HCT116 (cell line): ENCODE data around the gene PIP4K2A. TPM values are rescaled to one million over a fixed set of nuclear protein-coding genes. Genes with fewer than 3 reads are reported as not detected.

ENCODE experiments used
- ATAC-seq: fragments of 200-7000 bp; cut with Tn5 transposase; 2 replicates; pipeline ENCODE4 v1.9.1; 2020; ENCODE audit warnings: mild to moderate bottlenecking, moderate library complexity
- BruUV-seq: library from RNA; stranded (reverse); fragments of 400-500 nt; replicated peaks from 2 replicates; lab custom pipeline; 2021; lab: Mats Ljungman, UMichigan
- CTCF ChIA-PET: fragments of 300-600 bp; sonication (Branson Sonifier 250); formaldehyde crosslinking; loops from one replicate; lab custom pipeline; 2021; ENCODE audit warnings: antibody characterized with exemption; lab: Charles Lee
- POLR2A ChIA-PET: fragments of 300-600, 350-600 bp; sonication (Branson Sonifier 250); formaldehyde crosslinking; loops from one replicate; lab custom pipeline; 2021; ENCODE audit warnings: antibody characterized with exemption; lab: Charles Lee
- RAD21 ChIA-PET, 2 experiments: fragments of 300-600 bp; sonication (Branson Sonifier 250); formaldehyde crosslinking; loops; one replicate each; lab custom pipeline; 2023; ENCODE audit warnings: low total read pairs in 2 of 2; ENCODE audit not compliant: uncharacterized antibody in 2 of 2, unreplicated experiment in 2 of 2, low non-redundant PET in 1 of 2; lab: Charles Lee
- DNase-seq: peaks from one replicate; pipeline ENCODE4 v3.0.0-alpha.2; 2010; ENCODE audit warnings: low read depth, low spot score
- H2AFZ ChIP-seq: fragments of 200-600 bp; shearing (Covaris generic), sonication (generic); 2 replicates; pipeline ENCODE4 v1.6.1; 2017; ENCODE audit warnings: low read depth, mixed run types, mixed read lengths, antibody characterized with exemption, low read length; ENCODE audit not compliant: poor library complexity, severe bottlenecking
- H3K27ac ChIP-seq: 2 replicates; pipeline ENCODE4 v1.5.1; 2012; ENCODE audit warnings: low read depth, low read length
- H3K27me3 ChIP-seq: fragments of 200-600 bp; sonication (generic); 2 replicates; pipeline ENCODE4 v1.6.1; 2016; ENCODE audit warnings: mixed run types, low read length, mixed read lengths; ENCODE audit not compliant: insufficient read depth
- H3K36me3 ChIP-seq, 2 experiments: fragments of 200-500 bp in 1 of 2; fragments of 200-600 bp in 1 of 2; sonication (Bioruptor generic) in 1 of 2; sonication (generic) in 1 of 2; 2 replicates each; pipeline versions ENCODE4 v1.5.1 to v1.6.1; 2014 to 2016; ENCODE audit warnings: low read length in 2 of 2, inconsistent platforms in 1 of 2, mixed read lengths in 1 of 2, mixed run types in 1 of 2; ENCODE audit not compliant: insufficient read depth in 2 of 2, control insufficient read depth in 1 of 2
- H3K4me1 ChIP-seq, 2 experiments: fragments of 200-600 bp in 1 of 2; sonication (generic) in 1 of 2; 2 replicates each; pipeline versions ENCODE4 v1.5.1 to v1.6.1; 2012 to 2017; ENCODE audit warnings: low read length in 2 of 2, inconsistent platforms in 1 of 2, mild to moderate bottlenecking in 1 of 2, mixed read lengths in 1 of 2, mixed run types in 1 of 2, moderate library complexity in 1 of 2; ENCODE audit not compliant: insufficient read depth in 2 of 2, control insufficient read depth in 1 of 2
- H3K4me2 ChIP-seq: fragments of 200-600 bp; sonication (generic); 2 replicates; pipeline ENCODE4 v1.6.1; 2017; ENCODE audit warnings: mixed run types, low read length, mixed read lengths
- H3K4me3 ChIP-seq, 2 experiments: fragments of 200-600 bp in 1 of 2; sonication (generic) in 1 of 2; replicated peaks in 1 of 2; 2 replicates each; pipeline ENCODE4 v1.5.1; 2011 to 2016; ENCODE audit warnings: low read length in 2 of 2, control low read depth in 1 of 2, low read depth in 1 of 2, mild to moderate bottlenecking in 1 of 2, mixed read lengths in 1 of 2, mixed run types in 1 of 2
- H3K79me2 ChIP-seq: fragments of 200-600 bp; sonication (generic); 2 replicates; pipeline ENCODE4 v1.6.1; 2017; ENCODE audit warnings: mild to moderate bottlenecking, mixed run types, low read length, moderate library complexity, mixed read lengths; ENCODE audit not compliant: insufficient read depth
- H3K9ac ChIP-seq: fragments of 200-600 bp; sonication (generic); 2 replicates; pipeline ENCODE4 v1.6.1; 2016; ENCODE audit warnings: low read length, mixed read lengths
- H3K9me2 ChIP-seq: fragments of 200-600 bp; sonication (generic), shearing (Covaris generic); 2 replicates; pipeline ENCODE4 v1.6.1; 2017; ENCODE audit warnings: mixed run types, mild to moderate bottlenecking, moderate library complexity; ENCODE audit not compliant: insufficient read depth
- H3K9me3 ChIP-seq, 2 experiments: fragments of 200-500 bp in 1 of 2; fragments of 200-600 bp in 1 of 2; sonication (Bioruptor generic) in 1 of 2; sonication (generic) in 1 of 2; 2 replicates each; pipeline ENCODE4 v1.6.1; 2014 to 2017; ENCODE audit warnings: low read length in 2 of 2, mixed read lengths in 2 of 2, inconsistent platforms in 1 of 2, low read depth in 1 of 2, mild to moderate bottlenecking in 1 of 2, mixed run types in 1 of 2, moderate library complexity in 1 of 2; ENCODE audit not compliant: control insufficient read depth in 1 of 2, insufficient read depth in 1 of 2
- H4K20me1 ChIP-seq: fragments of 200-600 bp; sonication (generic), shearing (Covaris generic); 2 replicates; pipeline ENCODE4 v1.6.1; 2017; ENCODE audit warnings: mixed run types, mild to moderate bottlenecking, moderate library complexity; ENCODE audit not compliant: insufficient read depth
- ATF3 ChIP-seq: IDR thresholded peaks from 2 replicates; pipeline ENCODE4 v1.6.1; 2012
- CEBPB ChIP-seq: IDR thresholded peaks from 2 replicates; pipeline ENCODE4 v1.6.1; 2012; ENCODE audit warnings: low read depth
- CTCF ChIP-seq, 3 experiments: fragments of 200-600 bp in 1 of 3; sonication (generic) in 1 of 3; IDR thresholded peaks in 2 of 3; conservative IDR thresholded peaks in 1 of 3; 2 replicates each; pipeline ENCODE4 v1.5.1; 2012 to 2017; ENCODE audit warnings: low read depth in 2 of 3, low read length in 2 of 3, antibody characterized with exemption in 1 of 3, borderline replicate concordance in 1 of 3, control low read depth in 1 of 3, mild to moderate bottlenecking in 1 of 3, mixed read lengths in 1 of 3, mixed run types in 1 of 3, moderate library complexity in 1 of 3; ENCODE audit not compliant: insufficient read depth in 1 of 3
- EGR1 ChIP-seq: IDR thresholded peaks from 2 replicates; pipeline ENCODE4 v1.6.1; 2012; ENCODE audit warnings: low read depth
- ELF1 ChIP-seq: IDR thresholded peaks from 2 replicates; pipeline ENCODE4 v1.6.1; 2012; ENCODE audit warnings: low read depth, borderline replicate concordance
- MAX ChIP-seq: IDR thresholded peaks from 2 replicates; pipeline ENCODE4 v1.6.1; 2012
- POLR2A ChIP-seq: IDR thresholded peaks from 2 replicates; pipeline ENCODE4 v1.7.0; 2011; ENCODE audit warnings: borderline replicate concordance; ENCODE audit not compliant: insufficient read depth, insufficient read length; ENCODE audit errors: extremely low read depth
- POLR2AphosphoS5 ChIP-seq: IDR thresholded peaks from 2 replicates; pipeline ENCODE4 v1.6.1; 2011; ENCODE audit warnings: mild to moderate bottlenecking, low read depth, low read length, moderate library complexity
- SIN3A ChIP-seq: IDR thresholded peaks from 2 replicates; pipeline ENCODE4 v1.6.1; 2012; ENCODE audit warnings: low read depth
- SRF ChIP-seq: IDR thresholded peaks from 2 replicates; pipeline ENCODE4 v1.6.1; 2012; ENCODE audit warnings: low read depth
- TCF7L2 ChIP-seq: IDR thresholded peaks from 2 replicates; pipeline ENCODE4 v1.7.0; 2011; ENCODE audit warnings: borderline replicate concordance, inconsistent platforms; ENCODE audit not compliant: insufficient read depth, insufficient read length; ENCODE audit errors: extremely low read depth
- ZBTB33 ChIP-seq: IDR thresholded peaks from 2 replicates; pipeline ENCODE4 v1.6.1; 2011; ENCODE audit warnings: mild to moderate bottlenecking, low read length, moderate library complexity; ENCODE audit not compliant: insufficient replicate concordance; ENCODE audit errors: extremely low read depth
- intact Hi-C: fragments of 100-400 bp; cut with micrococcal nuclease; formaldehyde crosslinking; loops from 2 replicates; pipeline ENCODE4 v1.10.0; 2022
- total RNA-seq: library from RNA; stranded (reverse); gene quantifications from one replicate; pipeline ENCODE4 v1.2.1, GENCODE V29; 2021; ENCODE audit not compliant: unreplicated experiment

PIP4K2A gene
- total RNA-seq, 1 experiment from 2014 or later, result 41.9 TPM

GRCh38 chr10:22633528-22633927 is 80.8 kb downstream of the PIP4K2A start:
- H3K4me2 ChIP-seq, result no peak overlapping the region
- no peak overlapping the region for H3K9ac ChIP-seq
- no peak for DNase-seq
- peaks cover 8 to 36% of the 10 kb centered on the region in 2 experiments for H3K4me1 ChIP-seq
- no peak overlapping the region for H3K27ac ChIP-seq
- H3K9me2 ChIP-seq, result no peaks in the 10 kb centered on the region
- ChIA-PET CTCF (no interaction called here), RAD21 (no interaction called here), POLR2A (no interaction called here)
- H3K79me2 ChIP-seq, result peaks cover 100% of the 10 kb centered on the region
- no peaks in the 10 kb centered on the region for H3K27me3 ChIP-seq
- intact Hi-C loops, result no loop called here
- no peak overlapping the region for H3K4me3 ChIP-seq
- no peaks in the 10 kb centered on the region for H3K9me3 ChIP-seq
- no peak for ATAC-seq
- H3K36me3 ChIP-seq, result no peaks in the 10 kb centered on the region
- TF ChIP-seq ELF1 (no peak), ZBTB33 (no peak), TCF7L2 (no peak), SIN3A (no peak), SRF (no peak), ATF3 (no peak), MAX (no peak), CTCF (IDR thresholded peaks at IDR 0.05 in 2 of 3, conservative IDR thresholded peaks at IDR 0.05 in 1 of 3; ENCODE audit: borderline replicate concordance in 1 of 3, insufficient read depth in 1 of 3, low read depth in 2 of 3, low read length in 2 of 3) (no peak), POLR2A (no peak), CEBPB (no peak), POLR2AphosphoS5 (no peak), EGR1 (no peak)
- H2AFZ ChIP-seq, result no peak overlapping the region
- BruUV-seq, result no TSS peak
- peaks cover 10% of the 10 kb centered on the region; the same call in 1 of the 2 replicates for H4K20me1 ChIP-seq
